DND-41 (cell line): ENCODE results near the gene AREL1.

Experiments
- EZH2 ChIP-seq: IDR thresholded peaks from 3 replicates; pipeline ENCODE4 v1.6.1; 2012; ENCODE audit warnings: borderline replicate concordance, low read depth, mild to moderate bottlenecking, moderate library complexity, low read length, inconsistent platforms; ENCODE audit not compliant: severe bottlenecking
- TF ChIP-seq, protein P1 (sequence below): IDR thresholded peaks from 2 replicates; pipeline ENCODE4 v1.5.1; 2012; ENCODE audit warnings: borderline replicate concordance, low read length, moderate library complexity, mild to moderate bottlenecking; ENCODE audit not compliant: poor library complexity, severe bottlenecking; ENCODE audit errors: extremely low read depth

DNA sequence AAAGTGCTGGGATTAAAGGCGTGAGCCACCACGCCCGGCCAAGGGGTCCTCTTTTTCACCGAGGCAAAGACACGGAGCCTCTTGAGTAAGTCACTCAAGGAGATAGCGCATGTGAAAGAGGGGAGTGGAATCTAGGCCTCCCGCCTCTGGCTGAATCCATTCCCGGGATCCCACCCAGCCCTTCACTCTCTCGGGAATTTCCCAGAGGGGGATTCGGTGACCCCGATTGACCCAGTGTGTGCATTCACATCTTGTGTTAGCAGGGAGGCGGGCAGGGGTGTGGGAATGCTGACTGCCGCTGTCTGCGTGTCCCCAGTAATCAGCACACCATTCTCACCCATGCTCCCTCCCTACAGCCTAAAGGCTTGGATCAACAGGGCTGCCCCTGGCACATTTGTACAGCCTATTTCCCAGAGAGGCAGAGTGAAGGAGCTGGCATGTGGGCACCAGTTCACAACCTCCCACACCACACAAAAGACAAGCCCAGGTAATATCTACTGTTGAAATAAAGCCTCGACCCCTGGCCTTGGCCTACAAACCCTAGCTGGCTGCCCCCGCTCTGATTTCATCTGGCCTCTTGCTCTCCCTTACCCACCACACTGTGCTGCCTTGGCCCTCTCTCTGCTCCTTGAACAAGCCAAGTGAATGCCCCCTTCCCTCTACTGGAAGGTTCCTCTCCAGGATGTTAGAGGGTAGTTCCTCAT is 99.5 kb downstream of the AREL1 start:
- TF ChIP-seq, protein P1, sequence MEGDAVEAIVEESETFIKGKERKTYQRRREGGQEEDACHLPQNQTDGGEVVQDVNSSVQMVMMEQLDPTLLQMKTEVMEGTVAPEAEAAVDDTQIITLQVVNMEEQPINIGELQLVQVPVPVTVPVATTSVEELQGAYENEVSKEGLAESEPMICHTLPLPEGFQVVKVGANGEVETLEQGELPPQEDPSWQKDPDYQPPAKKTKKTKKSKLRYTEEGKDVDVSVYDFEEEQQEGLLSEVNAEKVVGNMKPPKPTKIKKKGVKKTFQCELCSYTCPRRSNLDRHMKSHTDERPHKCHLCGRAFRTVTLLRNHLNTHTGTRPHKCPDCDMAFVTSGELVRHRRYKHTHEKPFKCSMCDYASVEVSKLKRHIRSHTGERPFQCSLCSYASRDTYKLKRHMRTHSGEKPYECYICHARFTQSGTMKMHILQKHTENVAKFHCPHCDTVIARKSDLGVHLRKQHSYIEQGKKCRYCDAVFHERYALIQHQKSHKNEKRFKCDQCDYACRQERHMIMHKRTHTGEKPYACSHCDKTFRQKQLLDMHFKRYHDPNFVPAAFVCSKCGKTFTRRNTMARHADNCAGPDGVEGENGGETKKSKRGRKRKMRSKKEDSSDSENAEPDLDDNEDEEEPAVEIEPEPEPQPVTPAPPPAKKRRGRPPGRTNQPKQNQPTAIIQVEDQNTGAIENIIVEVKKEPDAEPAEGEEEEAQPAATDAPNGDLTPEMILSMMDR: no peak
- TF ChIP-seq EZH2: no peak
